Ecto neural progenitor cell (in vitro differentiated cells): ENCODE data around the gene TRMT6.
A peak's percentile ranks its signal among the peaks of the same experiment; 100 is the strongest.

Experiments
- DNase-seq: peaks from one replicate; pipeline ENCODE4 v3.0.0-alpha.2; 2018; ENCODE audit warnings: low spot score

Gene TRMT6, protein sequence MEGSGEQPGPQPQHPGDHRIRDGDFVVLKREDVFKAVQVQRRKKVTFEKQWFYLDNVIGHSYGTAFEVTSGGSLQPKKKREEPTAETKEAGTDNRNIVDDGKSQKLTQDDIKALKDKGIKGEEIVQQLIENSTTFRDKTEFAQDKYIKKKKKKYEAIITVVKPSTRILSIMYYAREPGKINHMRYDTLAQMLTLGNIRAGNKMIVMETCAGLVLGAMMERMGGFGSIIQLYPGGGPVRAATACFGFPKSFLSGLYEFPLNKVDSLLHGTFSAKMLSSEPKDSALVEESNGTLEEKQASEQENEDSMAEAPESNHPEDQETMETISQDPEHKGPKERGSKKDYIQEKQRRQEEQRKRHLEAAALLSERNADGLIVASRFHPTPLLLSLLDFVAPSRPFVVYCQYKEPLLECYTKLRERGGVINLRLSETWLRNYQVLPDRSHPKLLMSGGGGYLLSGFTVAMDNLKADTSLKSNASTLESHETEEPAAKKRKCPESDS

GRCh38 chr20:5950271-5951031, at the start of gene TRMT6, which contains the start of gene MCM8:
Gene TRMT6, minus strand, starts transcription at chr20:5950533. Its CDS starts 128 bp downstream, at chr20:5950405.
Gene MCM8, plus strand, starts transcription at chr20:5950652. Its CDS starts 1,364 bp downstream, at chr20:5952016.
- DNase-seq: peak; percentile 94

DNA sequence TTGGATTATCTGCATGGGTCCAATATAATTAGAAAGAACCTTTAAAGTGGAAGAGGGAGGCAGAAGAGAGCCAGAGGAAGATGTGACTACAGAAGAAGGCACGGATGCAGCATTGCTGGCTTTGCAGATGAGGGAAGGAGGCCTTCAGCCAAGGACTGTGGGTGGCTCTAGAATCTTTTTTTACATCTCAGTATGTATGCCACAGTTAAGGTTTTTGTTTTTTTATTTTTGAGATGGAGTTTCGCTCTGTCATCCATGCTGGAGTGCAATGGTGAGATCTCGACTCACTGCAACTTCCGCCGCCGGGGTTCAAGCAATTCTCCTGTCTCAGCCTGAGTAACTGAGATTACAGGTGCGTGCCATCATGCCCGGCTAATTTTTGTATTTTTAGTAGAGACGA, 49.5 kb upstream of the TRMT6 start:
- DNase-seq: no peak

GRCh38 chr20:5996765-5997164, 46.4 kb upstream of the TRMT6 start:
- DNase-seq: no peak

GRCh38 chr20:5991623-5992441, 41.5 kb upstream of the TRMT6 start:
- DNase-seq: no peak

GRCh38 chr20:5990946-5991345, 40.6 kb upstream of the TRMT6 start:
- DNase-seq: no peak

DNA sequence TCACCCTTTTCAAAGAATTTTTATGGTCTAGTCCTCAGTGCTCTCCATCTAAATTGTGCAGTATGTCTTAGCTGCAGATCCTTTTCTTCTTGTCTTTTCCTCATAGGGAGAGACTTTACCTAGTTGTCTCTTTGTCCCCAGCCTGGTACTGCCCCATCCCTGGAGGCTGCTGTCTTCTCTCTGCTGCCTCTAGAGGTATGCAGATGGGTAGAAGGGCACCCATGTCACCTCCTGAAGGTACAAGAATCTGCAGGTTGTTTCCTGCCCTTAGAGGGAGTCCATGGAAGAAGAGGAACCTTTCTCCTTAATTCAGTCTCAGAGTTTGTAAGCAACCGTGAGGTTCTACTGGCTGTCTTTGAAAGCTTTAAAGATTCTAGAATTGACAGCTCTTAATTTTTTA, 39.2 kb upstream of the TRMT6 start:
- no peak for DNase-seq

DNA sequence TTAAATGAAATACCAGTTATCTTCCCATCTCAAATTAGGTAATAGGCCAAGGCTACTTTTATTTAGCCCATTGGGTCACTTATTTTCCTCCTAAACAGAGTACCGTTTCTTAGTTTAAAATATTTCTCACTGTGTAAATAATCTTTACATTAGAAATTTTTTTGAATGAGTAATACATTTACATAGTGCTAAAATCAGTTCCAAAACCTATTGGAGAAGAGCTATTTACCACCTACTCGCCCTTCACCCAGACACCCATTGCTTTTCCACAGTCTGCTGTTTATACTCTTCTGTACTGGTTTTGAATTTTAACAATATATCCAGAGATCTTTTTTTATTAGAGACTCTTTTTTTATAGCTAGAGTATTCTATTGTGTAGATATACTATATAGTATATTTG, 37.0 kb upstream of the TRMT6 start:
- DNase-seq: no peak

GRCh38 chr20:5980720-5981538, 30.6 kb upstream of the TRMT6 start:
- no peak for DNase-seq

DNA sequence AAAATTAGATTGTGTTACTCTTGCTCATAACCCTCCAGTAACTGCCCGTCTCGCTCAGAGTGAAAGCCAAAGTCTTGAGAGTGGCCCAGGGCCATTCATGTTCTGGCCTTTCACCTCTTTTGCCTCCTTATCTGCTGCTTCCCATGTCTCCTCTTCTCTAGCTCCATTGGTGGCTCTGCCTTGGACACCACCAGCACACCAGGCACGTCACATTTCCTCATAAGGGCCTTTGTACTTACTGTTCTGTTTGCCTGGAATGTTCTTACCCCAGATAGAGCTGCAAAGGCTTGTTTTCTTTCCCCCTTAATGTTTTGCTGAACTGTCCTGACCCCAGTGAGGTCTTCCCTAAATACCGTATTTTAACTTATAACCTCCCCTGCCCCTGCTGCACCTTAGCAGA, 29.5 kb upstream of the TRMT6 start:
- DNase-seq: no peak

GRCh38 chr20:5977975-5978374, 27.6 kb upstream of the TRMT6 start:
- DNase-seq: no peak

DNA sequence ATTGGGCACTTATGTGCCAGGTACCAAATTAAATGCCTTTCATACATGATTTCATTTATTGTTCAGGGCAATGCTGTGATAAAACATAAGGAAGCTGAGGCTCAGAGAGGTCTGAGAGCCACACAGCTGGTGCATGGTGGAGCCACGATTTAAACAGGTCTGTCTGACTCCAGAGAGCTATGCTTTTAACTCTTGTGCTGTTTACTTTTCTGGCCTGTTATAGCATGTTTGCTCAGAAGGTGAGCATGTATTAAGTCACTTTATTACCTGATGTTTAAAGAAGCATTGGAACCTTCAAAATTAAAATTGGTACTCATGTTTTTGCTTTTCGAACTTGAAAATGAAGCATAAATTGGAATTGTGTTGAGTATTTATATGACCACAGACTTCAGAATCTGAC, 26.9 kb upstream of the TRMT6 start:
- DNase-seq: no peak

GRCh38 chr20:5975778-5976177, 25.4 kb upstream of the TRMT6 start:
- DNase-seq: no peak

DNA sequence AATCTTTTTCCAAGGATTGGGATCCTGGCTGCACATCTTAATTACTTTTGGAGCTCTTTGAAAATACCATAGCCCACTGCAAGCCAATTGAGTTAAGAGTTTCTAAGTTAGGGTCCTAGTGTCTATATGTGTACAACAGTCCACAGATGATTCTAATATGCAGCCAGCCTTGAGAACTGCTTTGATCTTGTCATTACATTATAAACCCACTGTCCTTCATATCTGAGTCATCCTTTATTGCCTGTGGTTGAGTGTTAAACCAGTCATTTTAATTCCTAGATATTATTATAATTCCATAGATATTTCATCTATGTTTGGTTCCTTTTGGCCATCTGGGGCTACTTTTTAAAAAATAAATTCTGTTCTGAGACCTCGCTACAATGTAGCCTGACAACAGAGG, 24.2 kb upstream of the TRMT6 start:
- no peak for DNase-seq

GRCh38 chr20:5973971-5974370, 23.6 kb upstream of the TRMT6 start:
- no peak for DNase-seq

GRCh38 chr20:5973172-5973571, 22.8 kb upstream of the TRMT6 start:
- DNase-seq: no peak

DNA sequence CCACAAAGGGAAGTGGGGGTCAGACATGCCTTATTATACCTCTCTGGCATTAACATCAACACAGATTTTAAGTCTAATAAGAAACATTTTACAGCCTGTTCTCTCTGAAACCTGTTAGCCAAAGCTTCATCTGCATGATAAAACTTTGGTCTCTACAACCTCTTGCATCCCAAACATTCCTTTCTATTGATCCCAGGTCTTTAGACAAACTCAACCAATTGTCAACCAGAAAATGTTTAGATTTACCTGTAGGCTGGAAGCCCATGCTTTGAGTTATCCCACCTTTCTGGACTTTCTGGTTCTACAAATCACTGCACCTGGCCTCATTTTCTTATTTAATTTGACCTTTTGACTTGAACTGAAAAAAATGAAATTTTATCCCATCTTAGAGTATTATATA, 20.9 kb upstream of the TRMT6 start:
- DNase-seq: no peak

DNA sequence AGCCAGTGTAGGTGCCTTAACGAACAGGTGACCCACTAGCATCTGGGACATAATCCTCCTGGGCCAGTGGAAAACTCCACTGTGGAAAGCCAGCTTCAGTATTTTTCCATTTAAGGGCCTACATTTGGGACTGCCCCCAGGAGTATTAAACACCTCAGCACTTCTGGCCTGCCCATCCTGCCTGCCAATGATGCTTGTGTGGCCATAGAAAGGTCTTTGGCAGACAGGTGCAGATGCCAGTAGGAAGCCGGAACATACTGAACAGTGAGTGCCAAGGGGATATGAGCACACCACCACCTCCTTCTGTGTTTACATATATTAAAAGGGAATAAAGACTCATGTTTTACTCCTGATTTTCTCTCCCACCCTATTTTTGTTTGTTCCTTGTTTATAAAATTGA, 20.0 kb upstream of the TRMT6 start:
- no peak for DNase-seq

DNA sequence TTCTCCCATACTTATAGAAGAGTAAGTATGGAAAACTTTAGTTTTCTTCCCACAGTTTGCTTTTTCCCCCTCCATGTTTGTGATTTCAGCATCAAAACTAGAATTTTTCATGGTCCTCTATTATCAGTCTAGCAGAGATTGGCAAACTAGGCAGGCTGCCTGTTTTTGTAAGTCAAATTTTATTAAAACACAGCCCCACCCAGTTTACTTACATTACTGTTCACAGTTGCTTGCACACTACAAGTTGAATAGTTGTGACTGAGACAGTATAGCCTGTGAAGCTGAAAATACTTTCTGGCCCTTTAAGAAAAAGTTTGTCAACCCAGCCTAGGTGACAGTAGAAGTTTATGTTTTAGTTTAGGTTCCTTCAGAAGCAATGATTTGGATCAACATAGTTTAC, 19.6 kb upstream of the TRMT6 start:
- no peak for DNase-seq

DNA sequence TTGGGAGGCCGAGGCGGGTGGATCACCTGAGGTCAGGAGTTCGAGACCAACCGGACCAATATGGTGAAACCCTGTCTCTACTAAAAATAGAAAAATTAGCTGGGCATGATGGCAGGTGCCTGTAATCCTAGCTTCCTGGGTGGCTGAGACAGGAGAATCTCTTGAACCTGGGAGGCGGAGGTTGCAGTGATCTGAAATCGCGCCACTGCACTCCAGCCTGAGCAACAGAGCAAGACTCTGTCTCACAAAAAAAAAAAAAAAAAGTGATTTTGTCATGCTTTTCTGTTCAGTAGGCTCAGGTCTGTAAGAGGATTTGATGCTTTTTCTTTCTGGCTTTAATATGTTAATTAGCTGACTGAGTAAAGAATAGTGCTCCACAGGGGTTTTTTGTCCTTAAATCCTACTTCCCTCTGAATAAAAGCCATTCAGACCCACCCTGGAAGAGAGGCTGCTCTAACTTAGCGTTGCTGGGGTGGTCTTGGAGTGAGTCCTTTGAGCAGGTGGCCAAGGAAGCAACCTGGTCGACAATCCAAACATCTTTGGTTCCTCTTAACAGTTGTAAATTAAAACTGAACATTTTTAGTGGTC, 19.1 kb upstream of the TRMT6 start:
- peak; percentile 53 for DNase-seq

- DNase-seq: no peak
These were observed 18.1 kb upstream of the TRMT6 start for GRCh38 chr20:5968462-5968861.

DNA sequence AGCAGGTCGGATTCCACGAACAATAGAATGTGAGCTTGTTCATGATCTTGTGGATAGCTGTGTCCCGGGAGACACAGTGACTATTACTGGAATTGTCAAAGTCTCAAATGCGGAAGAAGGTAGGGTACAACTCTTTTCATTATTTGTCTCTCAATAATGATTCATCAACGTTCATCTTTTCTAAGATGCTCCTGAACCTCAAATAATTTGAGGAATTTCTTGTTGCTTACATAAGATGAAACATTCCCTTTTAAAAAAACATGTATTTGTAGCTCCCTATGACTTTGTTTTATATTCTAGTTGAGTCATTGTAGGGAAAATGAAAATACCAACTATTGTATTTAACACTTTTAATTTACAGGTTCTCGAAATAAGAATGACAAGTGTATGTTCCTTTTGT, 17.1 kb upstream of the TRMT6 start:
- DNase-seq: no peak
